ENCODE measurements around the gene LRPAP1.
"Not testable (repeated sequence)": the region's sequence is repeated elsewhere in the genome, so short reads cannot be mapped to it uniquely, and the experiment has no call there.

LRPAP1 gene

DNA sequence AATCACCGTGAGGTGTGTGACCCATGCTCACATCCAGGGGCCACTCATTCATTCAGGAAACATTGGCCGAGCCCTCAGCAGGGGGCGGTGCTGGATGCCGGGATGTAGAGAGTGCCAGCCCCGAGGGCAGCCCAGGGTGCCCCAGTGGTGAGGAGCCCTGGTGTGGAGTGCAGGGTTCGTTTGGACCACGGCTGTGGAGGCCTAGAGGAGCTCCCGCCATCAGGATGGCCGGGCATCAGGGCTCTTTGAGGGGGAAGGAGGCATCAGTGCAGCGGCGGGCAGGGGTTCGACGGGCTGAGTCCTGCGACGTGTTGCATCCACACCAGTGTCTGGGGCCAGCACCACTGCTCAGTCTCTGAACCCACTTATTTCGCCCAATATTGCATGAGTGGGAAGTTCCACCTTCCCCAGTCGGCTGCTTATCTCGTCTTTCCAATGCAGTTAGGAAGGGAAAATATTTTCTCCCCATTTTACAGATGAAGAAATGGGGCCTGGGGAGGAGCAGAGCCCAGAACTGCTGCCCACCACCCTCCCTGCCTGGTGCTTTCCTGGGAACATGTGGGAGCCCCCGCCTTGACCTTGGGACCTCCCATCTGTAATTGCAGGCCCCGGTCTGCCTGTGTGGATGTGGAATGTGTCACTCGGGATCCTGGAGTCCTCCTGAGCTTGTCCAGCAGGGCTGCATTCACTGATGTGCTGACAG, 16.9 kb upstream of the LRPAP1 start:
- not testable (repeated sequence) for H3K36me3 ChIP-seq (ENCODE audit: control insufficient read depth in 2 of 2, insufficient read depth in 2 of 2, low read length in 2 of 2); H3K4me1 ChIP-seq (ENCODE audit: control insufficient read depth, insufficient read depth, low read length); H3K9me3 ChIP-seq (ENCODE audit: control insufficient read depth in 2 of 2, low read length in 2 of 2); H3K27ac ChIP-seq (ENCODE audit: low read length); H3K9ac ChIP-seq (ENCODE audit: low read length in 2 of 2); H3K4me3 ChIP-seq (ENCODE audit: low read length in 2 of 2); H3K27me3 ChIP-seq (ENCODE audit: control insufficient read depth in 1 of 2, insufficient read depth in 2 of 2, low read length in 2 of 2)

GRCh38 chr4:3546721-3547120, 14.5 kb upstream of the LRPAP1 start:
- H3K4me1 ChIP-seq (ENCODE audit: control insufficient read depth, insufficient read depth, low read length); H3K36me3 ChIP-seq (ENCODE audit: control insufficient read depth in 2 of 2, insufficient read depth in 2 of 2, low read length in 2 of 2); H3K9me3 ChIP-seq (ENCODE audit: control insufficient read depth in 2 of 2, low read length in 2 of 2); H3K9ac ChIP-seq (ENCODE audit: low read length in 2 of 2); H3K4me3 ChIP-seq (ENCODE audit: low read length in 2 of 2); H3K27ac ChIP-seq (ENCODE audit: low read length); H3K27me3 ChIP-seq (ENCODE audit: control insufficient read depth in 1 of 2, insufficient read depth in 2 of 2, low read length in 2 of 2): not testable (repeated sequence)

DNA sequence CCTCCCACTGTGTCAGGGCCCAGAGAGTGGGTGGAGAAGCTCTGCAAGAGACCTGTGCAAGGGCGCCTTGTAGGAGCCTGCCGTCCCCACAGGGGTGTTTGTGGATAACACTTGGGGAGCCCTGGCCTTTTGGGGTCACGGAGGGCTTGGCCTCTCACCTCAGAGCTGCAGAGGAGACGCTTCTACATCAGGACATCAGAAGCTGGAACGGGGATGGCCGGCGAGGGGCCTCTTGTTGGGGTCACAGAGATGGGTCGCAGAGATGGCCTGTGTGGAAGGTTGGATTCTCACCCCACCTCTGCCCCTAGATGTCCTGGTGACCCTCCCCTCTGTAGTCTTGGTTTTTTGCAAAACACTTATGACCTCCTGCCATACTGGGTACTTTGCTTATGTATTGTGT, 13.1 kb upstream of the LRPAP1 start:
- not testable (repeated sequence) for H3K4me3 ChIP-seq (ENCODE audit: low read length in 2 of 2); H3K4me1 ChIP-seq (ENCODE audit: control insufficient read depth, insufficient read depth, low read length); H3K27ac ChIP-seq (ENCODE audit: low read length); H3K9ac ChIP-seq (ENCODE audit: low read length in 2 of 2); H3K27me3 ChIP-seq (ENCODE audit: control insufficient read depth in 1 of 2, insufficient read depth in 2 of 2, low read length in 2 of 2); H3K36me3 ChIP-seq (ENCODE audit: control insufficient read depth in 2 of 2, insufficient read depth in 2 of 2, low read length in 2 of 2); H3K9me3 ChIP-seq (ENCODE audit: control insufficient read depth in 2 of 2, low read length in 2 of 2)

DNA sequence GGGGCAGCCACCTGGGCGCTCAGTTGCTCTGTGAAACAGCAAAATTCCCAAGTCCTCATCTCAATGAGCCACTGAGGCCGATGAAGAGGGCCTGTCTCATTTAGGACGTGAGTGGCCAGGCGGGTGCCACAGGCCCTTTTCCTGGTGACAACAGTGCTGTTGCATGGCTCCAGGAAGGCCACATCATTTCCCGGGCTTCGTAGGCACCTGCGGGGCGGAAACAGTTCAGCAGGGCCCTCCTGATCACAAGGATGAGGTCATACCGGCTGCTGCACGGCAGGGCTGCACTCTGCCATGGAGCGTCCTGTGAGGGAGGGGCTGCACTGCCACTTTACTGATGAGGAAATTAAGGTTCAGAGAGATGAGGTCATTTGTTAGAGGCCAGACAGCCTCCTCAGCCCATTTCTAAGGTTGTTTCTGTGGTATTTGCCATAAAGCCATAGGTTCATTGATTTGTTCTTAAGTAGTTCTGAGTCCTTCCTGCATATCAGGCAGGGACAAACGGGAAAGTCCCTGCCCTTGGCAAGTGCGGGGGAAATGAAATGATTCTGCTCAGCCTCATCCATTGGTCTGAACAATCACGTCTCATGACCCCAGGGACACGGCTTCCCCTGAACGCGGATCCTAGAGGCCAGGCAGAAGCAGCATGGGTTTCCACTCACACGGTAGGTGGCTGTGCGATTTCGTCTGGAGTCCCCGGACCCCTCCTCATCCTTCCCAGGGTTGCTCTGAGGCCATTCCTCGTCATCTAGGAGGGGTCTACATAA, 12.2 kb upstream of the LRPAP1 start:
- H3K4me3 ChIP-seq (ENCODE audit: low read length in 2 of 2); H3K36me3 ChIP-seq (ENCODE audit: control insufficient read depth in 2 of 2, insufficient read depth in 2 of 2, low read length in 2 of 2); H3K9me3 ChIP-seq (ENCODE audit: control insufficient read depth in 2 of 2, low read length in 2 of 2); H3K4me1 ChIP-seq (ENCODE audit: control insufficient read depth, insufficient read depth, low read length); H3K27ac ChIP-seq (ENCODE audit: low read length); H3K9ac ChIP-seq (ENCODE audit: low read length in 2 of 2); H3K27me3 ChIP-seq (ENCODE audit: control insufficient read depth in 1 of 2, insufficient read depth in 2 of 2, low read length in 2 of 2): not testable (repeated sequence)

GRCh38 chr4:3543415-3543814, 11.2 kb upstream of the LRPAP1 start:
- not testable (repeated sequence) for H3K27ac ChIP-seq (ENCODE audit: low read length); H3K27me3 ChIP-seq (ENCODE audit: control insufficient read depth in 1 of 2, insufficient read depth in 2 of 2, low read length in 2 of 2); H3K36me3 ChIP-seq (ENCODE audit: control insufficient read depth in 2 of 2, insufficient read depth in 2 of 2, low read length in 2 of 2); H3K9ac ChIP-seq (ENCODE audit: low read length in 2 of 2); H3K4me1 ChIP-seq (ENCODE audit: control insufficient read depth, insufficient read depth, low read length); H3K9me3 ChIP-seq (ENCODE audit: control insufficient read depth in 2 of 2, low read length in 2 of 2); H3K4me3 ChIP-seq (ENCODE audit: low read length in 2 of 2)

DNA sequence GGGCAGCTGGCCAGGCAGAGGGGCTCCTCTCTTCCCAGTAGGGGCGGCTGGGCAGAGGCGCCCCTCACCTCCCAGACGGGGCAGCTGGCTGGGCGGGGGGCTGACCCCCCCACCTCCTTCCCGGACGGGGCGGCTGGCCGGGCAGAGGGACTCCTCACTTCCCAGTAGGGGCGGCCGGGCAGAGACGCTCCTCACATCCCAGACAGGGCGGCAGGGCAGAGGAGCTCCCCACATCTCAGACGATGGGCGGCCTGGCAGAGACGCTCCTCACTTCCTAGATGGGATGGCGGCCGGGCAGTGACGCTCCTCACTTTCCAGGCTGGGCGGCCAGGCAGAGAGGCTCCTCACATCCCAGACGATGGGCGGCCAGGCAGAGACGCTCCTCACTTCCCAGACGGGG, 6.7 kb upstream of the LRPAP1 start:
- H3K27me3 ChIP-seq (ENCODE audit: control insufficient read depth in 1 of 2, insufficient read depth in 2 of 2, low read length in 2 of 2); H3K36me3 ChIP-seq (ENCODE audit: control insufficient read depth in 2 of 2, insufficient read depth in 2 of 2, low read length in 2 of 2); H3K4me3 ChIP-seq (ENCODE audit: low read length in 2 of 2); H3K4me1 ChIP-seq (ENCODE audit: control insufficient read depth, insufficient read depth, low read length); H3K9me3 ChIP-seq (ENCODE audit: control insufficient read depth in 2 of 2, low read length in 2 of 2); H3K9ac ChIP-seq (ENCODE audit: low read length in 2 of 2); H3K27ac ChIP-seq (ENCODE audit: low read length): not testable (repeated sequence)

DNA sequence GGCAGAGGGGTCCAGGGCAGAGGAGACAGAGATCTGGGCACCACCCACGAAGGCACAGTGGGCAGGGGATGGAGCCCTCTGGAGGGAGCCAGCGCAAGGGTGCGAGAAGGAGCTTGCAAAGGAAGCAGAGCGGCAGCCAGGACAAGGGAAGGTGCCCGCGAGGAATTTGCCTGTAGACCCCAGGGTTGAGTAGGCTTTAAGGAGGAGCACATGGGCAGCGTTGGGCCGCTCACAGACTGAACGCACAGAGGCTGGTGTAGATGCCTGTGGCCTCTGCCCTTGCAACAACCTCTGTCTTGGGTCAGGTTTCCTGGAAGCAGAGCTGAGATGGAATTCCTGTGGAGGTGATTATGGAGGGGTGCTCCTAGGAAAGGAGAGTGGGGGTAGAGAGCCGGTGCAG, 3.6 kb upstream of the LRPAP1 start:
- not testable (repeated sequence) for H3K9me3 ChIP-seq (ENCODE audit: control insufficient read depth in 2 of 2, low read length in 2 of 2); H3K9ac ChIP-seq (ENCODE audit: low read length in 2 of 2); H3K36me3 ChIP-seq (ENCODE audit: control insufficient read depth in 2 of 2, insufficient read depth in 2 of 2, low read length in 2 of 2); H3K27ac ChIP-seq (ENCODE audit: low read length); H3K27me3 ChIP-seq (ENCODE audit: control insufficient read depth in 1 of 2, insufficient read depth in 2 of 2, low read length in 2 of 2); H3K4me3 ChIP-seq (ENCODE audit: low read length in 2 of 2)
- H3K4me1 ChIP-seq (ENCODE audit: control insufficient read depth, insufficient read depth, low read length): peaks cover 15% of the 10 kb centered on the region

DNA sequence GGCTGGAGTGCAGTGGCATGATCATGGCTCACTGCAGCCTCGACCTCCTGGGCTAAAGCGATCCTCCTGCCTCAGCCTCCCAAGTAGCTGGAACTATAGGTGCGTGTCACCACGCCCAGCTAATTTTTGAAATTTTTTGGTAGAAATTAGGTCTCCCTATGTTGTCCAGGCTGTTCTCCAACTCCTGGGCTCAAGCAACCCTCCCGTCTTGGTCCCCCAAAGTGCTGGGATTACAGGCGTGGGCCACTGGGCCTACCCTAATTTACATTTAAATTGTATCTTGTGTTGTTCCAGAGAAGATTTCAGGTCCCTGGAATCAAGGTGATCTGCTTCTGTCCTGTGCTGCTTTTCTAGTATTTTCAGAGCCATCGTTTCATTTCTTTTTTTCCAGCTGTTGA, 1.2 kb upstream of the LRPAP1 start:
- no peak overlapping the region for H3K4me3 ChIP-seq (ENCODE audit: low read length in 2 of 2)
- no peaks in the 10 kb centered on the region for H3K9me3 ChIP-seq (ENCODE audit: control insufficient read depth in 2 of 2, low read length in 2 of 2)
- no peak overlapping the region for H3K27ac ChIP-seq (ENCODE audit: low read length)
- no peak overlapping the region for H3K9ac ChIP-seq (ENCODE audit: low read length in 2 of 2)
- peaks cover 0 to 2% of the 10 kb centered on the region in 2 donors for H3K36me3 ChIP-seq (ENCODE audit: control insufficient read depth in 2 of 2, insufficient read depth in 2 of 2, low read length in 2 of 2)
- peaks cover 29% of the 10 kb centered on the region for H3K4me1 ChIP-seq (ENCODE audit: control insufficient read depth, insufficient read depth, low read length)
- H3K27me3 ChIP-seq (ENCODE audit: control insufficient read depth in 1 of 2, insufficient read depth in 2 of 2, low read length in 2 of 2): no peaks in the 10 kb centered on the region

- peak overlapping the region; percentile 75 to 93 for H3K4me3 ChIP-seq (ENCODE audit: low read length in 2 of 2)
- no peaks in the 10 kb centered on the region for H3K9me3 ChIP-seq (ENCODE audit: control insufficient read depth in 2 of 2, low read length in 2 of 2)
- no peak overlapping the region for H3K27ac ChIP-seq (ENCODE audit: low read length)
- peak overlapping the region; percentile 29 to 59 for H3K9ac ChIP-seq (ENCODE audit: low read length in 2 of 2)
- H3K4me1 ChIP-seq (ENCODE audit: control insufficient read depth, insufficient read depth, low read length): peaks cover 29% of the 10 kb centered on the region
- H3K27me3 ChIP-seq (ENCODE audit: control insufficient read depth in 1 of 2, insufficient read depth in 2 of 2, low read length in 2 of 2): no peaks in the 10 kb centered on the region
- H3K36me3 ChIP-seq (ENCODE audit: control insufficient read depth in 2 of 2, insufficient read depth in 2 of 2, low read length in 2 of 2): peaks cover 0 to 5% of the 10 kb centered on the region in 2 donors
These were observed 665 bp upstream of the LRPAP1 start for GRCh38 chr4:3532751-3533422.

DNA sequence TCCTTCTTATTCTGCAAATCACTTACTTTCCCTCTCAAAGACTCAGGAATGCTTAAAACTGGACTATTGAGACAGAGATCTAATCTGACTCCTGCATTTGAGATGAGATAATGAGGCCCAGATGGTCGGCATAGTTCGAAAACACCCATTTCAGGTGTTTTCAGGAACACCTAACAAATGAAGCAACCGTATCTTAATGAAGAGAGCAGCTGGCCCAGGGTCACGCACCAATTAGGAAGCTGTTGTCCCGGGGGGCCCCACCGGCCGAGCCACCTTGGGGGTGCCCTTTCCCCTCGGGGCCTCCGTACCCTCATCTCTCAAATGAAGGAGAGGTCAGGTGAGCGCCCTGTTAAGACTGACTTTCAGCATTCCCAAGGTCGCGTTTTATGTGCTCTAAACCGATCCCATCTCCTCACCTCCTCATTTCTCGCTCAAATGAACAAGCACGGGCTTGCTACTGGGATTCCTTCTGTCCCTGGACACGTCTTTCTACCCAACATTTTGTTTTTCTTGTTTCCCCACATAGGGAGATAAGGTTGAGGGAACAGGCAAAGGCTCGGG, 824 bp downstream of the LRPAP1 start:
- Histone ChIP-seq H3K27ac (ENCODE audit: low read length) (no peak overlapping the region), H3K4me1 (ENCODE audit: control insufficient read depth, insufficient read depth, low read length) (peaks cover 29% of the 10 kb centered on the region)

More for the DNA sequence above, 824 bp downstream of the LRPAP1 start:
- Histone ChIP-seq H3K27me3 (ENCODE audit: control insufficient read depth in 1 of 2, insufficient read depth in 2 of 2, low read length in 2 of 2) (no peaks in the 10 kb centered on the region), H3K9me3 (ENCODE audit: control insufficient read depth in 2 of 2, low read length in 2 of 2) (no peaks in the 10 kb centered on the region), H3K4me3 (ENCODE audit: low read length in 2 of 2) (peak overlapping the region; percentile 81 to 93), H3K9ac (ENCODE audit: low read length in 2 of 2) (peak overlapping the region; percentile 77 to 80), H3K36me3 (ENCODE audit: control insufficient read depth in 2 of 2, insufficient read depth in 2 of 2, low read length in 2 of 2) (peaks cover 0 to 5% of the 10 kb centered on the region in 2 donors)

All from stomach smooth muscle (tissue), 2 donors.